ENCODE results near the gene FUZ. TPM values are rescaled to one million over a fixed set of nuclear protein-coding genes. Genes with fewer than 3 reads are reported as not detected.

Gene FUZ
- total RNA-seq, 4 donors from 2014 or later = 10.5 to 28.8 (median 23.3) TPM

- peaks cover 12% of the 10 kb centered on the region in 2 donors for H3K4me1 ChIP-seq
- intact Hi-C loops (cut with DNase I; ENCODE audit: low total_unique reads) = no loop called here
- no peak overlapping the region for H3K4me3 ChIP-seq
- no peaks in the 10 kb centered on the region for H3K27me3 ChIP-seq
- no peaks in the 10 kb centered on the region for H3K36me3 ChIP-seq
- H3K27ac ChIP-seq = no peak overlapping the region
- no peaks in the 10 kb centered on the region for H3K9me3 ChIP-seq
- TF ChIP-seq, protein P1, sequence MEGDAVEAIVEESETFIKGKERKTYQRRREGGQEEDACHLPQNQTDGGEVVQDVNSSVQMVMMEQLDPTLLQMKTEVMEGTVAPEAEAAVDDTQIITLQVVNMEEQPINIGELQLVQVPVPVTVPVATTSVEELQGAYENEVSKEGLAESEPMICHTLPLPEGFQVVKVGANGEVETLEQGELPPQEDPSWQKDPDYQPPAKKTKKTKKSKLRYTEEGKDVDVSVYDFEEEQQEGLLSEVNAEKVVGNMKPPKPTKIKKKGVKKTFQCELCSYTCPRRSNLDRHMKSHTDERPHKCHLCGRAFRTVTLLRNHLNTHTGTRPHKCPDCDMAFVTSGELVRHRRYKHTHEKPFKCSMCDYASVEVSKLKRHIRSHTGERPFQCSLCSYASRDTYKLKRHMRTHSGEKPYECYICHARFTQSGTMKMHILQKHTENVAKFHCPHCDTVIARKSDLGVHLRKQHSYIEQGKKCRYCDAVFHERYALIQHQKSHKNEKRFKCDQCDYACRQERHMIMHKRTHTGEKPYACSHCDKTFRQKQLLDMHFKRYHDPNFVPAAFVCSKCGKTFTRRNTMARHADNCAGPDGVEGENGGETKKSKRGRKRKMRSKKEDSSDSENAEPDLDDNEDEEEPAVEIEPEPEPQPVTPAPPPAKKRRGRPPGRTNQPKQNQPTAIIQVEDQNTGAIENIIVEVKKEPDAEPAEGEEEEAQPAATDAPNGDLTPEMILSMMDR (IDR thresholded peaks at IDR 0.05) = no peak
- TF ChIP-seq POLR2A (IDR thresholded peaks at IDR 0.05) = no peak
- no peak for DNase-seq
Observed at GRCh38 chr19:49792829-49793560, 20.1 kb downstream of the FUZ start.

DNA sequence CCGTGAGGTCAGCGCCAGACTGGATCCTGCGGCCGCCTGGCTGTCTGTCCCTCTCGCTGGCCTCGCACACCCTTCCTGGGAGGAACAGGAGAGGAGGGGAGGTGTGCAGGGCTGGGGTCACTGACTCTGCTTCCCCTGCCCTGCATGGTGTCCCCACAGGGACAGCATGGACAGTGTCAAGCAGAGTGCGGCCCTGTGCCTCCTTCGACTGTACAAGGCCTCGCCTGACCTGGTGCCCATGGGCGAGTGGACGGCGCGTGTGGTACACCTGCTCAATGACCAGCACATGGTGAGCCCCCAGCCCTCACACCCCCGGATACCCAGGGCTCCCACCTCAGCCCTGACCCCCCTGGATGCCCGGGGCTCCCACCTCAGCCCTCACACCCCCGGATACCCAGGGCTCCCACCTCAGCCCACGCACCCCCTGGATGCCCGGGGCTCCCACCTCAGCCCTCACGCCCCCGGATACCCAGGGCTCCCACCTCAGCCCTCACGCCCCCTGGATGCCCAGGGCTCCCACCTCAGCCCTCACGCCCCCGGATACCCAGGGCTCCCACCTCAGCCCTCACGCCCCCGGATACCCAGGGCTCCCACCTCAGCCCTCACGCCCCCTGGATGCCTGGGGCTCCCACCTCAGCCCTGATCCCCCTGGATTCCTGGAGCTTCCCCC lies 21.2 kb downstream of the FUZ start:
- intact Hi-C loops (cut with DNase I; ENCODE audit: low total_unique reads) = no loop called here
- H3K36me3 ChIP-seq = no peaks in the 10 kb centered on the region
- H3K4me1 ChIP-seq = peaks cover 12% of the 10 kb centered on the region in 2 donors
- H3K4me3 ChIP-seq = no peak overlapping the region
- peak overlapping the region; percentile 76 to 85 for H3K27ac ChIP-seq
- DNase-seq = no peak
- H3K9me3 ChIP-seq = no peaks in the 10 kb centered on the region
- no peak for TF ChIP-seq POLR2A (IDR thresholded peaks at IDR 0.05)
- TF ChIP-seq, protein P1 (IDR thresholded peaks at IDR 0.05) = no peak
- no peaks in the 10 kb centered on the region for H3K27me3 ChIP-seq

DNA sequence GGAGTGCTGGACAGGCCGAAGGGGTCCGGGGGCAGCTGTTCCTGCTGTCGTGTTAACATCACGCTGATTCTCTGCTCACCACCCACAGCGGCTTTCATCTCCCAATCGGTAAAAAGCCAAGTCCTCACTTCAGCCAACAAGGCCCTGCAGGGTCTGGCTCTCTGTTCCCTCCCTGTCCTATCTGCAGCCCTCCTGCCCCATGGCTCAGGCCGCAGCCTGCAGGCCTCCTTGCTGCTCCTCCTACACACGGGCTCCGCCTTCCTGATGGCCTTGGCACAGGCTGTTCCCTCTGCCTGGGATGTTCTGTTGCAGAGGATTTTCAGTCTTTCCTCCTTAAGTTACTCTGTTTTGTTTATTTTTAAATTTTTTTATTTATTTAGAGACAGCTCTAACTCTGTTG lies 22.2 kb downstream of the FUZ start:
- peak; percentile 80 to 84 for DNase-seq
- no peaks in the 10 kb centered on the region for H3K36me3 ChIP-seq
- intact Hi-C loops (cut with DNase I; ENCODE audit: low total_unique reads) = no loop called here
- H3K27me3 ChIP-seq = no peaks in the 10 kb centered on the region
- H3K4me3 ChIP-seq = no peak overlapping the region
- peak overlapping the region; percentile 76 to 85 for H3K27ac ChIP-seq
- TF ChIP-seq, protein P1 (IDR thresholded peaks at IDR 0.05) = peak in 1 of 4 experiments; percentile 10
- peak in 1 of 2 donors; percentile 29 for TF ChIP-seq POLR2A (IDR thresholded peaks at IDR 0.05)
- H3K9me3 ChIP-seq = no peaks in the 10 kb centered on the region
- H3K4me1 ChIP-seq = peaks cover 12 to 19% of the 10 kb centered on the region in 2 donors

DNA sequence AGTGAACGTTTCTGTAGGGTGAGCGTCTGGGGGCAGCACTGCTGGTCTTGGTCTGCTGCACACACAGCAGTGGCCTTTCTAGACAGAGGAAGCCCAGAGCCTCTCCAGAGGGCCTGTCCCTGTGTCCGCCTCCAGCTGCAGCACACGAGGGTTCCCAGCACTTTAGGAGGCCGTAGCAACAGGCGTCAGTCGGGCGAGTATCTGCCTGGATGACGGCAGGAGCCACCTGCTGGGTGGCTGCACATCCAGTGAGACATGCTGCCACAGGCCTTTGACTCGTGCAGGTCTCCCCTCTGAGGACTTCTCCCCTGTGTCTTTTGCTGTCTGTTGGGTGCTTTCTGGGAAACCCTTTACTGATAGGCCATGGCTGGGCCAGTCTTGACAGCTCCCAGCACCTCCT lies 24.2 kb downstream of the FUZ start:
- Histone ChIP-seq H3K36me3 (no peaks in the 10 kb centered on the region), H3K27ac (no peak overlapping the region), H3K27me3 (no peaks in the 10 kb centered on the region), H3K9me3 (no peaks in the 10 kb centered on the region), H3K4me3 (no peak overlapping the region), H3K4me1 (peaks cover 12 to 19% of the 10 kb centered on the region in 2 donors)
- TF ChIP-seq, protein P1 (IDR thresholded peaks at IDR 0.05) = no peak
- no peak for TF ChIP-seq POLR2A (IDR thresholded peaks at IDR 0.05)
- DNase-seq = no peak
- intact Hi-C loops (cut with DNase I; ENCODE audit: low total_unique reads) = no loop called here

DNA sequence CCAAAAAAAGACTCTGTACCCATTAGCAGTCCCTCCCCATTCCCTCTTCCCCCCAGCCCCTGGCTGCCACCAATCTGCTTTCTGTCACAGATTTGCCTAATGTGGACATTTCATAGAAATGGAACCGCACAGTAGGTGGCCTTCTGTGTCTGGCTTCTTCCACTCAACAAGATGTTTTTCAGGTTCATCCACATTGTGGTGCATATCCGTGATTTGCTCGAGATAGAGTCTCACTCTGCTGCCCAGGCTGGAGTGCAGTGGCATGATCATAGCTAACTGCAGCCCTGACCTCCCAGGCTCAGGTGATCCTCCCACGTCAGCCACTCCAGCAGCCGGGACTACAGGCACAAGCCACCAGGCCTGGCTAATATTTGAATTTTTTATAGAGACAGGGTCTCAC lies 25.3 kb downstream of the FUZ start:
- Histone ChIP-seq H3K27ac (no peak overlapping the region), H3K27me3 (no peaks in the 10 kb centered on the region), H3K4me3 (no peak overlapping the region), H3K36me3 (no peaks in the 10 kb centered on the region), H3K4me1 (peaks cover 12 to 19% of the 10 kb centered on the region in 2 donors), H3K9me3 (no peaks in the 10 kb centered on the region)
- TF ChIP-seq, protein P1 (IDR thresholded peaks at IDR 0.05) = no peak
- no peak for TF ChIP-seq POLR2A (IDR thresholded peaks at IDR 0.05)
- intact Hi-C loops (cut with DNase I; ENCODE audit: low total_unique reads) = no loop called here
- no peak for DNase-seq
